Stimulated activated CD4-positive, alpha-beta T cell treated with anti-CD3 and anti-CD28 coated beads, Interleukin-4, amount 100 ng/mL, for 4 hours (primary cell): ENCODE measurements around the gene HOXB4.
A peak's percentile ranks its signal among the peaks of the same experiment; 100 is the strongest.

Experiments
- DNase-seq, 2 experiments: peaks; one replicate each; pipeline ENCODE4 v3.0.0-alpha.2; 2020

Gene HOXB4

DNA sequence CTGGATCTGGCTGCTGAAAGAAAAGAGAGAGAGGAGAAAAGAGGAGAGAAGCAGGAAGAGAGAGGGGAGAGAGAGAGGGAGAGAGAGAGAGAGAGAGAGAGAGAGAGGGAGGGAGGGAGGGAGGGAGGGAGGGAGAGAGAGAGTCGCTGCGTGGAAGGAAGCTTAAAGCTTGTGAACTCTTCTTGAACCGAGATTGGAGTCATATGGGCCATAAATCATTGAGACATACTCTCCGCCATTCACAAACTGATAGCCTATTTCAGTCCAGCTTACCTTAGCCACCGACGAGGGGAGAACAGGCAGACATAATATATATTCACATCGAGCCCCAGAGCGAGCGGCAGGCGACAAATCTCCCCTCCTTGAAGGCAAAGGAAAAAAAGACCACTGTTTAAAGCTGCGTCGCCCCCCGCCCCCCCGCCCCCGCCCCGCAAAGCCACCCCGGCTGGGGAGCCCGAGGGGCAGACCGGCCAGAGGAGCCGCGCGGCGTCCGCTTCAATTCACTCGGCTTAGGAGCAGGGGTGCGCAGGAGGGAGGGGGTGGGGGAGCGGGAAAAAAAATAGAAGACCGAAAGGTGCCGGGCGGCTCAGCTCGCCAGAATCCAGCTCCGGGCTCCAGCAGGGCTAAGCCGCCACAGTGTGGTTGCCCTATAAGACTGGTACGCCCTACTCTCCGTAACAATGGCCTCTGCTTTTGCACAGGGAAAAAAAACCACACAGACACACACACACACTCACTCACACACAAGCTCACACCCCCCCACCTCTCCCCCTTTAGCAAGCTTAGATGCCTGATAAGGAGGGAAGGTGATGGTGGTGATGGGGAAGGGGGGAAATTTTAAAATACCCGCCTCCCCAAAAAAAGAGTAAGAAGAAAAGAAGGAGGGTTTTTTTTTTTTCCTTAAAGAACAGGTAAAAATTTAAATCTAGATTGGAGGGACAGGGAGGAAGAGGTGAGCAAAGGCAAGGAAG, 22.6 kb downstream of the HOXB4 start:
- no peak for DNase-seq

DNA sequence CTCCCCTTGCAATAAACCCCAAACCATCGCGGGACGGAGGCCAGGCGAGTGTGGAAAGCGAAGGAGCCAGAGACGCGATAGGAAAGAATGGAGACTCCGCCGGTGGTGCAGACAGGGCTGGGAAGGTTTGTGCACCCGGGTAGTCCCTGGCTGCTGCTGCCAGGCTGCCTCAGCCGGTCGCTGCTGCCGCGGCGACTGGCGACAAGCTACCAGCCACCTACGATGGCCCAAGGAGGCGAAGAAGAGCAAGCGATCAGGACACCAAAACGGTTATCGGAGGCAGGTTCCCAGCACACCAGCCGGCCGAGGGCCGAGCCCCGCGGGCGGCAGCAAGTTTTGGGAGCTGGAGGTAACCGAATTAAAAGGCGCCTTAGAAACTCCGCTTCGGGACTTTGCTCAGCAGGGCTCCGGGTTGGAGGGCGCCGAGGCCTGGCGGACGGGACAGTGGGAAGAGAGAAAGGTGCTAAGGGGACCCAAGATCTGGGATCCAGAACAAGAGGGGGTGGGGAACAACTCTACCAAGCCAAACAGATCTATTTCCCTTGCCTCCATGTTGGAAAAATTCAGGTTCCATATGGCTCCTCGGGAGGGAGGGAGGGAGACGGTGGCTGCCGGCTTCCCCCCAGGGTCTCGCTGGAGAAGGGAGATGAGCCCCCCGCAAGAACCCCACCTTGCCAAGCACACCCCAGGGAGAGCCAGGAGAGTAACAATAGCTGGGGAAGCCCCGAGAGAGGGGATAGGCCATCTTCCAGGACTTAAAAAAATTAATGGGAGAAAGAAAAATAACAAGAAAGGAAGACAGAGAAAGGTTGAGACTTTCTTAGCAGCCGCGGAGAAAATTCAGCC, 23.5 kb downstream of the HOXB4 start:
- no peak for DNase-seq

DNA sequence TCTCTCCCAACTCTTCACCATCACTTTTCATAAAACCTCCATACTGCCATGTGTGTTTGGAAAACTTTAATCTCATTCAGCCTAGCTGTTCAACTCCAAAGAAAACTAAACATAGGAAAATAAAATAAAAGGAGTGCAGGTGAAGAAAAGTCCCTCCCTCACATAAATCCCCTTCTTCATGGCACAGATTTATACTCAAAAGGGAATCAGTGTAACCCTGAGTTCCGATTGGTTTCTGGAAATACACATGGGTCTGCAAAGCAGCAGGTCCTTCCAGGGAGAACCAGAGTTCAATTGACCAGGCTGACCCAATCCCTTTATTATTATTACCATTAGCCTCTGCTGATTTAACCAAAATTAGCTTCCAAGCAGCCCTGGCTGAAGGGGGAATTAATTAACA, 24.3 kb downstream of the HOXB4 start:
- no peak for DNase-seq

DNA sequence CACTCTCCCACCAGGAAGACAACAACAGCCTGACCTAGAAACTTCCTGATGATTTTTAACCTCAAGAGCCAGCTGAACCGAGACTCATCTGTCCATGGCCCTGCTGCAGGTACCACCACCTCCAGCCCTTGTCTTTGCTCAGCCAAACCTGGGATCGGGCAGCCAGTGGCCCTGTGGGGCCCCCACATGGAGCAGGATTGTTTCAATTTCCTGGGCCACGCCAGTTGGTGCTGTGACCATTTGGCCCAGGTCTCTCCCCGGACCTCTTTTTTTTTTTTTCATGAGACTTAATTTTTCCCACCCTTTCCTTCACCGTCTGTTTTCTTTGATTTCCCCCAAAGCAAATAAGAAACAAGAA, 25.0 kb downstream of the HOXB4 start:
- DNase-seq: no peak

DNA sequence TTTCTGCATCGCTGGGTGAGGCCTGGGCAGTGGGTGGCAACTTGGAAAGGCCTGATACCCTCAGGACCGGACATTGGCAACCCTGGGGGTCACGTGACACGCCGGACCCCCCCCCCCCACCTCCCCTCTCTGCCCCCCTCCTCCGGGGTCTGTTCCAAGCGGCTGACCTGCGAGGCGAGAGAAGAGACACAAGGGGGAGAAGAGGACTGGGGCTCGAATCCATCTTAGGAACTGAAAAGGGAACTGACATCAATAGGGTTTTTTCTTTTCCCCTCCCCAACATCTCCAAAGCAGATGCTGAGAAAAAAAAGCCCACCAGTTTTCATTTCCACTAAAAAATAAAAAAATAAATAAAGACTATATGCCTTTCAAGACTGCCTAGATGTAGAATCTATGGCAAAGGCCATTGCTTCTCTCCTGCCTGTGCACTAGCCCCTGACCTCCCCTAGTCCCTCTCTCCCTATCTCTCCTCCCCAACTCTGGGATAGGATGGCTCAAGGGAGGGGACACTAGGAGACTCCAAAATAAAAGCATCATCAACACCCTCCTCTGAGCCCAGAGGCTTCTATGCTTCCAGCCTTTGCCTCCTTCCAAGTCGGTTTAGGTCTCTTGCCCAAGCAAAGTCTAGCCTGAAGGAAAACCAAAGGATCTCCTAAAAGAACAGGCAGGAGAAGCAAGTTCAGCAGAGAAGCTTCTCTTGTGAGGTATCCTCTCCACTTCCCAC, 25.5 kb downstream of the HOXB4 start:
- no peak for DNase-seq

DNA sequence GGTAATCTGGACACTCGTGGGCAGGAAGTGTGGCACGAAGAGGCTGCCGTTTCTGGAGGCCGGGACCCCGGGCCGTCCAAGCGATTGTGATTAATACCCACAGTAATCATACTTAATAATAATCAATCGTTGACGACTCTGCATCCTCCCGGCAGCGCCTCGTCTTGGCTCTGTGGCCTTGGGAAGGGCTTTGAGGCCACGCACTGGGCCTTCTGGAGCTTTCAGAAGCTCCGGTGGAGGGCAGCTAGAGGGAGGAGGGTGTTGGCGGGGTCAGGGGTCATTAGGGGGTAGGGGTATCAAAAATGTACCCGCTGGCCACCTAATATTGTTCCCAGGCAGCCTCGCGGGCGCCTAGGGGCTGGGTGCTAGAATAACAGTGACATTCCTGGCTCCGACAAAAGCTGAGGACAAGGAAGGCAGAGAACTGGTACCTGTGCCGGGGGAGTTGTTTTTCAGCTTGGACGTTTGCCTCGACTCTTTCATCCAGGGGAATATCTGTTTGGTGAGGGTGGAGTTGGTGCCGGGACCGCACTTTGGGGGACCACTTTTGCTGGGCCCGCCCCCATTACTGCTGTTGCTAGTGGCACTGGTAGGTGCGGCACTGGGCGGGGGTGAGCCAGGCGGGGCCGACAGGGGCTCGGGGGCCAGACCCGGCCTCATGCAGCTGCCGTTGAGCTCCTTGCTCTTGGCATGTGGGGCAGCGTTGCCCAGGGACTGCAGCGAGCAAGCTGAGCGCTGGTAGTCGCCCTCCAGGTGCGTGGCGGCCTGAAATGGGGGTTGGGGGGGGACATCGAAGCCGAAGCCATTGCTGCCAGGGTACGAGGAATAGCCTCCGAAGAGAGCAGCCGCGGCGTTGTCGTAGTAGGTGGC, 26.3 kb downstream of the HOXB4 start:
- no peak for DNase-seq

DNA sequence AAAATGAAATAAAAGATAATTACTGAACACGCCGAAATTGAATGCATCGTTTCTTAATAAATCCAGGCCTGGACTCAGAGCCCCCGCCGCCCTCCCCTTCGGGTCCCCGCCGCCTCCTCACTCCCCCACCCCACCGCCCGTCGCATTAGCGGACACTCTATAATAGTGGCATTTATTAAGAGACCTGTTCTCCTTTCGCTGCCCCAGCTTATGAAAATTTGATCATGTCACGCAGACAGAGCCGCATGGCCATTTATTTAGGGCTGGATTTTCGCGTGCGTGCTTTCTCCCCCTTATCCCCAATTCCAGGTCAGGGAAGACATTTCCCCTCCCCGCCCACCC, 27.0 kb downstream of the HOXB4 start:
- no peak for DNase-seq

DNA sequence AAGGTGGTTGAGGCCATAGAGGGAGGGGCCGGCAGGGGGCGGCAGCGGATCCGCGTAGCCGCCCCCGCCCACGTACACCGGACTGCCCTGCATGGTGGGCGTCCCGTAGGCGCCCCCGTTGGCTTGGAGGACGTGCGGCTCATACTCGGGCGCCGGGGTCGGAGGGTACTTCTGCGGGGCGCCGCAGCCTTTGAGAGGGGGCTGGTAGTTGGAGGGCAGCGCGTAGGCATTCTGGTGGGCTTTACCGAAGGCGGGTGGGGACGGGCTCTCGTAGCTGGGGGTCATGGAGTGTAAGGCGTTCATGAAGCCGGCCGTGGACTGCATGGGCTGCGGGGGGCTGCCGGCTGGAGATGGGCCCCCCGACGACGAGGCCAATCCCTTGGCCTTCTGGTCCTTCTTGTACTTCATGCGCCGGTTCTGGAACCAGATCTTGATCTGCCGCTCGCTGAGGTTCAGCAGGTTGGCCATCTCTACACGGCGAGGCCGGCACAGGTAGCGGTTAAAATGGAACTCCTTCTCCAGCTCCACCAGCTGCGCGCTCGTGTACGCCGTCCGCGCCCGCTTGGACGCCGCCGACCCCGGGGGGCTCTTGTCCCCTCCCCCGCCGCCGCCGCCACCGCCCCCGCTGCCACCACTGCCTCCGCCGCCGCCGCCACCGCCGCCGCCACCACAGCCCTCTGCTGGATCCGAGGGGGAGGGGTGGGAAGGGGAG, 27.5 kb downstream of the HOXB4 start:
- DNase-seq: no peak

DNA sequence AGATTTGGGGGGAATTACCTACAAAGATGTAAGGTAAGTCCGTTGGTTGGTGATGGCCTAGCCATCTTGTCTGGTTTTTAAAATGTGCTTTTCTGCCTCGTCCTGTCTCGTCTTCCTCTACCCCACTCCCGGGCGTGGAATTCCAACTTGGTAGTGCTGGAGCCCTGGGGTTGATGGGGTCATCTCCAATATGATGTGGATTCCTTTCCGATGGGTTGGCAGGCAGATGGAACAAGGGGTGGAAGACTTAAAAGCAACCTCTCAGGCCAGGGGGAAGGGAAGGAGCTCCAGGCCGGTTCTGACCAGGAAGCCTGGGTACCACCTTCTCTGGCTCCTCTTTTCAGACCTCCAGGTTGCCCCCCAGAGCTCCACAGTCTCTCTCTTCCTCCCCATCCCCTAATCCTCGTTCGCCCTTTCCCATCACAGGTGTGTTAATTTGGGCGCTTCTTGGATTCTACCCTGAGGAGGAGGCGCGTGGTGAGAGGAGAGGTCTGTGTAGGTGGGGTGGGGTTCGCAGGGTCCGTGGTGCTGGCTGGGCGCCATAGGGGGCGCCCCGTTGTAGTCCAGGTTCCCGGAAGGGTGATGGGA, 28.1 kb downstream of the HOXB4 start:
- DNase-seq: no peak

DNA sequence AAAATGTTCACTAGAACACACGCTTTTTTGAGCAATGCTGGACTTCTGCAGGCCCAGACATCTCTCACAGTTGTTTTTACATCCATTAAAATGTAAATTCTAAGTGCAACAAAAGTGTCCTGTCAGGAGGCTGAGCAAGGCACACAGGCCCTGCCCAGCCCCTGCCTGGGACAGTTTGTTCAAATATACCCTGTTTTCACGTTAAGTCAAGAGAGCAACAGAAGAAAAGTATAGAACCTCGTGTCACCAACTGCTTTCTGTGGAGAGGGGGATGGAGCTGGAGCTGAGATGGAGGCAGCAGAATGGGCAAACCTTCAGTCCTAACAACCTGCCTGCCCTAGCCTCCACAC, 28.9 kb downstream of the HOXB4 start:
- no peak for DNase-seq

DNA sequence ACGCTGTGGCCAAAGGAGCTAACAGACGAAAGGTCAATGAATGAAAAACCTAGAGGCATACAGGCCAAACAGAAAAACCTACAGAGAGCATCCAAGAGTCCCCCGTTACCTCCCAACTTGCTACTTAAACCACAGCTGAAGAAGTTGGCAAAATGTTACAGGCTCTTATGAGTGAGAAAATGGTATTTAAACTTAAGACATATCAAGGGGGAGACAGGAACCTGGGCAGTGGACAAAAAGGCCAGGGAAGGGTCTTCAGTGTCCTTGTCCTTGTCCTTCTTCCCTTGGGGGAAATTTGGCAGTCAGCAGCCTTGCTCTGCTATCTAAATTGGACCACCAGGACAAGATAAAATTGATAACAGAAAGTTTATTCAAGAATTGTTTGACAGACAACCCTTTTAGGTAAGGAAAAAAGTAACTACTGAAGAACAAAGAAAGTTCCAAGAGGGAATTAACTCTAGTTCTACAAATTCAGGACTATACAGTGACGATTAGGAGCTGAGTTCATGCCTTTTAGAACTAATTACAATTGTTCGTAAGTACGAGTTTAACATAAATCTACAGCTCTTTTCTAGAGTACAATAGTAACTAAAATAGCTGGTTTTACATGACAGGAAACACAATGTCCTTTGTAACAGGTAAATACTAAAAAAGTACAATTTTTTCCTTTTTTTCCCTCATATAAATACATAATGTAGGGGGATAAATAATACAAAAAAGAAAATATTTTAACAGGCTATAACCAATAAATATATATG, 29.4 kb downstream of the HOXB4 start:
- DNase-seq: no peak

DNA sequence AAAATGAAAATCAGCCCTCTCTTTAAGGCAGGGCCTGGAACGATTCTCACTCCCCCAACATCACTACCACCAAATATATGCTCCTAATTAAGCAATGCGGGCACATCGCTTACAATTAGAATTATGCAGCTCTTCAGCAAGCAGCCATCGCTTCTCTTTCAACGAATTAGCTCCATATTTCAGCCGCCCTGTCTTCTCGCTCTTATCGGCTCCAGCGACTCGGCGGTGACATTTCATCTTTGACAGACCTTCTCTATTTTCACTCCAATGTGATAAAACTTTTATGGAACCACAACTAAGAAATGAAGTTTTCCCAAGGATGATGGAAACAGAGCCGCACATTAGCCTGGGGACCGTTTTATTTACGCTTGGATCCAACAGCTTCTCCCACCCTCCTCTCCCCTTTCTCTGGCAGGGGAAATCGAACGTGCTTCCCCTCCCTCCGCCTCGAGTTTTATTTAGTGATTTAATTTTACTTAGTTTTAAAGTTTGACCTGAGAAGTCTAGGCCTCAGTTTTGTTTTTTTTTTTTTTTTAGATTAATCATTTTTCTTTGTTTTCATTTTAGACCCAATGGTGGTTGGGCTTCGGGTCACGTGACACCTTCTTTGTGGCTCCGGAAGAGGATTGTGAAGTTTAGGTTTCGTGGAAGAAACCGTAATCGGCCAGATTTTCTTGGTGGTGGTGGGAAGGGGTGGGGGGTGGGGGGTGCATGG, 30.2 kb downstream of the HOXB4 start:
- peak in 1 of 2 experiments; percentile 36 for DNase-seq

DNA sequence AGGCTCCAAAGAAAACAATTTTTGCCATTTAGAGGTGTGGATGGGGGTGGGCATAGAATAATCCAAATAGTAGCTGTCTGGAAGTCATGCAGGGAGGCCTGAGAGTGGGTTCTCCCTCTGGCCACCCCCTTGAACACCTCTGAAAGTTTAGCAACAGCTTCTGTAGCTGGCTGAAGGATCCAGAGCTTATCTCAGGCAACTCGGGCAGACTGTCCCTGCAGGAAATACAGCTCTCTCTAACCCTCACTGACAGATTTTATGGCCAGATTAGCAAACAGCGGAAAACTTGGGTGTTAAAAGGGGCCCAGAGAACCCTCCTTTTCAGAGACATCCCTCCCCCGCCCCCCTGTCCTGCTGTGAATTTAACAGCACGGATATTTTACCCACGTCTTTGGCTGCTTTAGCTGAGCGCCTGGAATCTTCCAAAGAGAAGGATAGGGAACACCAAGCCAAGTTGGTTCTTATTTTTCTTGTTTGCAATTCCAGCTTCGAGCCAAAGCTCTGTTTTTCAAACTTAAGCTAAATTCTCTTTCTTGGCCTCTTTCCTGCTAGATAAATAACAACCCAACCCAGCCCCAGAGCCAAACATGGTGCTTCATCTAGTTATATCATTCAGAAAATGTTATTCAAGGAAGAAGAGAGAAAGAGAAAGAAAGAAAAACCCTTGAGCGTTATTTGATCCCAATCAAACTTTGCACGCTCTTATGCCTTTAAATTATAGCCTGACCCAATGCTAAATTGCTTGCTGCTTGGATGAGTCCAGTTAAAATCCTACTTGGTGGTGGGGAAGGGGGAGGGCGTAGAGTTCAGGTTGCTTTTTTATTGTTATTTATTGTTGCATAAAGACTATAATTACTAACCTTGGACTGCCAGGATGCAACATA, 31.0 kb downstream of the HOXB4 start:
- DNase-seq: no peak

DNA sequence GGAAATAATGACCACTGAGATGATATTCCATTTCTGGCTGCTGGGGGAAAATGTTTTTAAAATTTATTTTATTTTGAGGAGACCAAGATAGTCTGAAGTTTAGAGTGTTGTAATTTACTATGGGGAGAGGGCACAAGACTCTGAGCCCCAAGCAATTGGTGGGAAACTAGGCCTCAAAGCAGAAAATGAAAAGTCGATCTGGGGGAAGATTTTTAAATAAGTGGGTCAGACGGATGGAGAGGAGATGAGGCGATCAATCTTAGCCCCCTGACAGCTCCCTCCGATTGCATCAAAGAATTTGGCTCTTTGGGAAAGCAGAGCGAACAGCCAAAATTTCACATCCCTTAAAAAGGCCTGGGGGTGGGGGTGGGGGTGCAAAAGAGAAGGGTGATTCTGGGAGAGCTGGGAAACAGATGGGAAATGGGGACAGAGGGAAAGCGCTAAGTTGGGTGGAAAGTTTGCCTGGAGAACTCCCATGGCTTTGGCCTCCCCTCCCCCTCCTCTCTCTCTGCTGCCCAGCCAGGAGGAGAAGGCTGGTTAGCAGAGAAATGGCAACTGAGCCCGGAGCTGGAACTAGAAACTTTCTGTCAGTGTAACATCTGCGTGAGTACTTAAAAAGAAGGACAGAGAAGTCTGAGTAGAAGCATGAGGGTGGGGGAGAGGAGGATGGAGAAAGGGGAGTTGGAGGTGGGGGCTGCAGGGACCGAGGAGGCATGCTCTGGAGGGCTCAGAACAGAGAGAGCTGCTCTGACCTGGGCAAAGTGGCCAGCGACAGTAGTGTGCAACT, 31.8 kb downstream of the HOXB4 start:
- no peak for DNase-seq

DNA sequence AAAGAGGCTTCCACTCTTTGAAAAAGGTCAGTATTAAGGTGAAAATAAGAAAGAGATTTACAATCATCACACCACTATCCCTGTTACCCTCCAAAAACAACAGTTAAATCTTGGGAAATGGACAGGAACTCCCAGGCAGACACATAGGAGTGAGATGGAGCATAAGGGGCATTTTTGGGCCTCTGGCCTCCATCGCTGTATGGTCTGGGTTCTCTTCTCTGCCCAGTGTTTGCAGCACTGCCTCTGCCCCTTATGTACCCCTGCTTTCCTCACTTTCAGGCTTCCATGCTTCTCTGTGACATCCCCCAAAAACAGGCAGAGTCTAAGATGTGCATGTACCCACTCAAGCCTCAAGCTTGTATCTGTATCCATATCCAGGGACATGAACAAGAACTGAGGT, 32.6 kb downstream of the HOXB4 start:
- DNase-seq: no peak

DNA sequence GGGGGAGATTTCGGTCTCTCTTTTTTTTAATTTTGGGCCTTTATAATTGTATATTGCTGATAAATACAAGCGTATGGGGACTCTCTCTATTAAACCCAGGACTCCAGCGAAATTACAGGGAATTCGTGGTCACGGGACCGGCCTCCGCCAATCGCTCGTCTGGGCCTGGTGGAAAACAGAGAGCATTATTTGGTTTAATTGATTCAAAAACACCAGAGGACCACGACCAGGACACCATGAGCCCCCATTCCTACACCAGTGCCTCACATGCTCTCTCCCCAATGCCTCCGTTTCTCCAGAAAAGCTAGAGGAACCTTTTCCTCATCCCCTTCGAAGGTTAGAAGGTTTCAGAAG, 33.2 kb downstream of the HOXB4 start, which contains the start of gene HOXB2:
TSS of gene HOXB2 (minus strand) at position 88 of the 354 bp plus-strand sequence. CDS start 198 bp downstream, outside the sequence.
- DNase-seq: no peak

DNA sequence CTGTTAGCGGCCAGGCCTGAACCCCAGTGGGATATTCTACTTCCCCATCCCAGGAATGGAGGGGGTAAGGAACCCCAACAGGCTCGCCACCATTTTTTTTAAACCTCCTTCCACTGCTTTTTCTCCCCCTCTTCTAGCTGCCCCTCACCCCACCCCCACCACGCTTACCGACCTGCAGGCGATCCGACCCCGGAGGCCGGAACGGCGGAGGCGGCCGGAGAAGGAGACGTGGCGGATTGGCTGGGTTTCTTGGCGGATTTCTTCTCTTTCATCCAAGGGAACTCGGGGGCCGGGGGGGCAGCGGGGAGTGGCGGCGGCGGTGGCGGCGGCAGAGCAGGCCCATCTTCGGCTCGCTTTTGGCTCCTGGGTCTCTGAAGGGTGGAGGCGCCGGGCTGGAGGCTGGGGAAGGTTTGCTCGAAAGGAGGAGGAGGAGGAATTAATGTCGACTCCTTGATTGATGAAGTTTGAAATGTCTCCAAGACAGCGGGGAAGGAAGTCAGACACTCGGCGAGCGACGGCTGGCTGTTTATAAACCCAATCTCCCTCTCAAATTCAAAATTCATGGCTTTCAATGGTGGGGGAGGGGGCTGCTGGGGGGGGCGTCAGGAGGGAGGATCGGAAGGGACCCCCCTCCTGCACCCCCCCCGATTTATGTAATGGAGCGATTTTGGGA, 33.7 kb downstream of the HOXB4 start:
- peak; percentile 23 to 33 for DNase-seq
